MCF 10A (cell line): Measurements from ENCODE around the gene IRX1. TPM values are rescaled to one million over a fixed set of nuclear protein-coding genes. Genes with fewer than 3 reads are reported as not detected.

Experiments used
- BruUV-seq: library from RNA; stranded (reverse); fragments of 400-500 nt; replicated peaks from 2 replicates; lab custom pipeline; 2021; lab: Mats Ljungman, UMichigan
- CTCF ChIA-PET: fragments of 300-600 bp; sonication (Branson Sonifier 250); formaldehyde crosslinking; extraction: SDS; loops from one replicate; lab custom pipeline; 2021; ENCODE audit warnings: antibody characterized with exemption, inconsistent platforms; lab: Yijun Ruan, JAX
- POLR2A ChIA-PET: fragments of 300-600, 350-650 bp; sonication (Branson Sonifier 250); formaldehyde crosslinking; extraction: SDS; loops from one replicate; lab custom pipeline; 2020; ENCODE audit warnings: antibody characterized with exemption, inconsistent platforms; lab: Yijun Ruan, JAX
- DNase-seq: peaks from one replicate; pipeline ENCODE4 v3.0.0-alpha.2; 2018; ENCODE audit not compliant: unreplicated experiment
- H3K27ac Mint-ChIP-seq: one replicate; pipeline ENCODE4 v1.8.0; 2022; ENCODE audit warnings: mild to moderate bottlenecking, low read depth, mixed read lengths; ENCODE audit not compliant: unreplicated experiment
- H3K27me3 Mint-ChIP-seq: one replicate; pipeline ENCODE4 v1.8.0; 2022; ENCODE audit warnings: mixed read lengths; ENCODE audit not compliant: insufficient read depth, unreplicated experiment
- H3K36me3 Mint-ChIP-seq: one replicate; pipeline ENCODE4 v1.8.0; 2022; ENCODE audit warnings: mild to moderate bottlenecking, moderate library complexity, mixed read lengths; ENCODE audit not compliant: insufficient read depth, unreplicated experiment
- H3K4me1 Mint-ChIP-seq: one replicate; pipeline ENCODE4 v1.8.0; 2022; ENCODE audit warnings: mixed read lengths; ENCODE audit not compliant: insufficient read depth, unreplicated experiment
- H3K4me3 Mint-ChIP-seq: one replicate; pipeline ENCODE4 v1.8.0; 2022; ENCODE audit warnings: mild to moderate bottlenecking, moderate library complexity, mixed read lengths; ENCODE audit not compliant: unreplicated experiment
- H3K9me3 Mint-ChIP-seq: one replicate; pipeline ENCODE4 v1.8.0; 2022; ENCODE audit warnings: mixed read lengths; ENCODE audit not compliant: unreplicated experiment
- CTCF ChIP-seq: fragments of 200-600 bp; IDR thresholded peaks from one replicate; pipeline ENCODE4 v1.8.0; 2022; ENCODE audit warnings: antibody characterized with exemption, mild to moderate bottlenecking; ENCODE audit not compliant: unreplicated experiment
- intact Hi-C: fragments of 100-400 bp; cut with micrococcal nuclease; formaldehyde crosslinking; loops from 2 replicates; pipeline ENCODE4 v1.14.1; 2022
- total RNA-seq: library from RNA; stranded (reverse); gene quantifications from 2 replicates; pipeline ENCODE4 v1.2.3, GENCODE V29; 2022

Gene IRX1
- total RNA-seq, 1 experiment from 2014 or later: 15.5 TPM

GRCh38 chr5:3564827-3565518 lies 30.7 kb upstream of the IRX1 start:
- H3K27me3 Mint-ChIP-seq: peaks cover 6% of the 10 kb centered on the region
- H3K9me3 Mint-ChIP-seq: peaks cover 32% of the 10 kb centered on the region
- intact Hi-C loops: no loop called here
- ChIA-PET CTCF (no interaction called here), POLR2A (interaction anchor here (0.5 kb wide), 1 partner anchor 32 kb away, joined by 3 read pairs; no protein-coding TSS in a partner anchor)
- no peaks in the 10 kb centered on the region for H3K4me1 Mint-ChIP-seq
- BruUV-seq: no TSS peak
- peaks cover 5% of the 10 kb centered on the region for H3K36me3 Mint-ChIP-seq
- no peak for DNase-seq
- H3K4me3 Mint-ChIP-seq: no peak overlapping the region
- no peak overlapping the region for H3K27ac Mint-ChIP-seq
- no peak for TF ChIP-seq CTCF

- TF ChIP-seq CTCF: no peak
- DNase-seq: no peak
- Mint-ChIP-seq H3K9me3 (no peaks in the 10 kb centered on the region), H3K4me1 (no peaks in the 10 kb centered on the region), H3K4me3 (no peak overlapping the region), H3K27me3 (peaks cover 24% of the 10 kb centered on the region), H3K27ac (no peak overlapping the region), H3K36me3 (no peaks in the 10 kb centered on the region)
- no TSS peak for BruUV-seq
- ChIA-PET POLR2A (no interaction called here), CTCF (no interaction called here)
- intact Hi-C loops: no loop called here
Observed at GRCh38 chr5:3584724-3585531, 10.7 kb upstream of the IRX1 start.

GRCh38 chr5:3590161-3590966 lies 5.3 kb upstream of the IRX1 start:
- CTCF ChIA-PET: interaction anchor here (1.1 kb wide), 1 partner anchor 82 kb away, joined by 3 read pairs; no protein-coding TSS in a partner anchor
- no peak for DNase-seq
- H3K27me3 Mint-ChIP-seq: peaks cover 4% of the 10 kb centered on the region
- H3K9me3 Mint-ChIP-seq: no peaks in the 10 kb centered on the region
- intact Hi-C loops: loop anchor here (10.0 kb wide), 1 partner anchor 1274 kb away; no protein-coding TSS in a partner anchor
- no peak overlapping the region for H3K4me3 Mint-ChIP-seq
- POLR2A ChIA-PET: interaction anchor here (0.7 kb wide), 1 partner anchor 1009 kb away, joined by 4 read pairs; no protein-coding TSS in a partner anchor
- no peaks in the 10 kb centered on the region for H3K36me3 Mint-ChIP-seq
- no peak for TF ChIP-seq CTCF
- BruUV-seq: no TSS peak
- no peak overlapping the region for H3K27ac Mint-ChIP-seq
- no peaks in the 10 kb centered on the region for H3K4me1 Mint-ChIP-seq
